ENCODE data around the gene TBC1D21.

The TBC1D21 gene

DNA sequence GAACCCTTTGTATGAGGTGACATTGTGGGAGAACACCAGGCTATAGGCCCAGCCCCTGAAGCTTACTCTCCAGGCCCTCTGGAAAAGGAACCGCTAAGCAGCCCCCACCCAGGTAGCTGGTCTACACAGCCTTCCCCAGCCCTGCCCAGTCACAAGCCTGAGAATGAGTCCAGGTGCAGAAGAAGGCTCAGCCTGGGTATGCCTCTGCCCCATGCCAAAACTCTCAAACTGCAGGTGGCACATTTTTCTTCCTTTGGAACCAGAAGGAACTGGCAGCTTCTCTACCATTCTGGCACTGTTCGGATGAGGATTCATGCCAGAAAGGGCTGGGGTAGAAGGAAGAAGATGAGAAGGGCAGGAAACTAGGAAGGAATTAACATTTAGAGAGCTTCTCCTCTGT, 23.7 kb upstream of the TBC1D21 start:
- TF ChIP-seq GATA3 (IDR thresholded peaks at IDR 0.05; ENCODE audit: low read depth, low read length) (no peak), GATA2 (IDR thresholded peaks at IDR 0.05; ENCODE audit: low read depth, low read length) (no peak)

DNA sequence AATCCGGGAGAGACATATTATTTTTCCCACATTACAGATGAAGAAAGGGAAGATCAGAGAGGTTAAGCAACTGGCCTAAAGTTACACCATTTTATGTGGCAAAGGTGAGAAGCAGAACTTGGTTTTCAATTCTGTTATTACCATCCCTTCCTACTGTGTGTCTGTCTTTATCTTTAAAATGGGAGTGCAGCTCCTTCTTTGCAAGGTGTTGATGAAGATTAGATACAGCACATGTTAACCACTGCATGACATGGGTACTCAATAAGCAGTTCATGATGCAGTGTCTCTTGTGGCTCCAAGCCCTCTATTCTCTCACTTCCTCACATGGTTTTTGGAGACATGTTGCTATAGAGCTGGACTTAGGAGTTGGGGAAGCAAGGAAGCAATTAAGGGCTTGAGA, 23.1 kb upstream of the TBC1D21 start:
- TF ChIP-seq GATA3 (IDR thresholded peaks at IDR 0.05; ENCODE audit: low read depth, low read length): no peak
- no peak for TF ChIP-seq GATA2 (IDR thresholded peaks at IDR 0.05; ENCODE audit: low read depth, low read length)

DNA sequence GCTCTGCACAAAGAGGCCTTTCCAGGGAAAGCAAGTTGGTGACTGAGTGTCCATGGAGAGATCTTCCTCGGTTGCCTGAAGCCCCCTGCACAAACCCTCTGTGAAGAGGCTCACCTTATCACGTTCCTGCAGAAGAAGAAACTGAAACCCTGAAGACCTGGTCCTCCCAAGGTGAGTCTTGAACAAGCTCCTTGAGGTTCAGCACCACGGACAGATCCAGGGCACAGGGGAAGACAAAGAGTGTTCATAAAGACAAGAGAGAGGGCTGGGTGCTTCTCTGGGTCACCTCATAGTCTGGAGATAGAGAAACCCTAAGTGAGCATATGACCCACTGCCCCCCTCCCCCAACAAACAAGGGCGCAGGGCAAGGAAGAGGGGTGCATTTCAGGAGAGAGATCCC, 21.7 kb upstream of the TBC1D21 start:
- TF ChIP-seq GATA2 (IDR thresholded peaks at IDR 0.05; ENCODE audit: low read depth, low read length): no peak
- TF ChIP-seq GATA3 (IDR thresholded peaks at IDR 0.05; ENCODE audit: low read depth, low read length): no peak

DNA sequence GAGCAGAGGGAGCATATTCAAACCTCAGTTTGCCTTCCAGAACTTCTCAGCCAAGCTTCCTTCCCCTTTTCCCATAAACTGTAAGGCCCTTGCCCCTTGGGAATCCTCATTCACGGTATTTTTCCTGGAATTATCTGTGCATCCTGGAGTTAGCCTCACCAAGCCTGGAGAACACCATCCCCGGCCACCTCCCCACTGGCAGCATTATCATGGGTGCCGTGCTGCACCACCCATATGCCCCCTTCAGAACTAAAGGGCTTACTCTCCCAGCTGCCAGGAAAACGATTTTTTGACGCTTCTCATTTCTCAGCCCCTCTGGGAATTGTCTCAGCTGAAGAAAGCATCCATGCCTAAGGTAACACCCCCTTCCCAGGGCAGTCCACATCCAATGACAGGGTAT, 20.9 kb upstream of the TBC1D21 start:
- TF ChIP-seq GATA2 (IDR thresholded peaks at IDR 0.05; ENCODE audit: low read depth, low read length) (no peak), GATA3 (IDR thresholded peaks at IDR 0.05; ENCODE audit: low read depth, low read length) (no peak)

DNA sequence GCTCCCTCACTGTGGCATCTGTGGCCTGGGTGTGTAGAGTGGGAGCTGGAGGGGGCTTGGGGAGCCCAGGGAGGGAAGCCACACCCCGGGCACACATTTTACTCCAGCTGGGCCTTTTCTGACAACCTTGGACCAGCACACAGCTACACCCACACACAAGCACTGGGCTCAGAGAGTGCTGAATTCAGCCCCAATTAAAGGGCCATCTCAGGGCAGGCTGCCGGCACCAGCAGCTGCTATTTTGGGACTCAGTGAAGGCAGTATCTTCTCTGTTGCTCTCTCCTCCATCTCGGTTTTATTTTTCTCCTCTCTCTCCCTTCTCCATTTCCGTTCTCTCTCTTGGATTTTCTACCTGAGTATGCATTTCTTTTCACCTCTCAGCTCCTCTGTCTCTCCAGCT, 19.1 kb upstream of the TBC1D21 start:
- no peak for TF ChIP-seq GATA3 (IDR thresholded peaks at IDR 0.05; ENCODE audit: low read depth, low read length)
- TF ChIP-seq GATA2 (IDR thresholded peaks at IDR 0.05; ENCODE audit: low read depth, low read length): no peak

DNA sequence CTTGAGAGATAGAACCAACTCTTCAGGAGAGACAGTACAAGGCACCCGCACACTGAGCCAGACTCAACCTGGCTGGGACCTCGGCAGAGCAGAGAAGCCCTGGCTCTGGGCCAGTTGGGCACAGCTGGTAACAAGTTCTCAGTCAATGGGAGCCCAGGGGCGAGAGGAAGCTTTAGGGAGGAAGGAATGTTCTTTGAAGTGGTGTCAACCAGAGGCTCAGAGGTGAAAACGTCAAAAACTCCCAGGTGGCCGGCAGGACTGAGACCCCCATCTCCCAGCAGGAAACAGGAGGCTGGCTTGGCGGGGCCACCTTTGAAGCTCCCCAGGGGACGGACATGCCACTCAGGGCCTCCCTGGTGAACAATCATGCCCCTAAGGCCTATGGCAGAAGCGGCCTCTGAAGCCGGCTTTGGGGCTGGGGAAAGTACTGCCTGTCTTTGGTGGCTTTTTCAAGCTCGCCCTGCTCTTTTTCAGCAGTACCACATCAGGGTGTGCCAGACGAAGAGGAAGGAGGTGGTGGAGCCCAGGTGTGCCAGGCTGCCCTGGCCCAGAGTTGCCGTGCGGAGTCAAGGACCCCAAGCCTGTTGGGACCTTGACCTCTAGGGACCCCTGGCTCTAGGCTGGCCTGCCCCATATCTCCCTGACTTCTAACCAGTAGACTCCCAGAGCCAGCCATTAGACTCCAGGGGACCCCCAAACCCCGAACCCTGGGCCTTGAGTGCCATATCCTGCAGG, 16.7 kb upstream of the TBC1D21 start:
- no peak for TF ChIP-seq GATA2 (IDR thresholded peaks at IDR 0.05; ENCODE audit: low read depth, low read length)
- no peak for TF ChIP-seq GATA3 (IDR thresholded peaks at IDR 0.05; ENCODE audit: low read depth, low read length)

DNA sequence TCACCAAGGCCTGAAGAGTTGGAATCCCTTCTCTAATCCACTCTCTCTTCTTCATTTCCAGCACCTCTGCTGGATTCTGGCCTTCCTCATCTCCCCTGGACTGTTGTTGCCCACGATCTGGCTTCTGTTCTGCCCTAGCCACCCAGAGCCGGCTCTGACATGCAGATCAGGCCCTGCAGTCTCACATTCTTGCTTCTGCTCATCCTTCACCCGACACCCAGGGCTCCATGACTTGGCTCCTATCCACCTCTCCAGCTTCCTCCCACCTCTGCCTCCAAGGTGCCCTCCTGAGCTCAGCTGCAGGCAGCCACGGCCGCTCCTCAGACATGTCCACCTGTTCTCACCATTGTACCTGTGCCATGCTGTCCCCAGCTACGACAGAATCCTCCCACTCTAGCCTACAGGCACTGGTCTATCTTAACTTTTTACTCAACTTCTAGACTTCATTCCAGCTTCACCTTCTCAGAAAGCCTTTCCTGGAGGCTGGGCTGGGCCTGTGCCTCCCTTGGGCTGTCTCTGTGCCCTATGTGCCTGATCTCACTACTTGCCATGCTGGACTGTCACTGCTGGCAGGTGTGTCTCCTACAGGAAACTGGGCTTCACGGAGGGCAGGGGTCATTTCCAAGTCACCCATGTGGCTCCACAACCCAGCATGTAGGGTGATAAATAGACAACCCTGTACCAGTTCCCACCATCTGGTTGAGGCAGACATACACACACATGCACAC, 16.0 kb upstream of the TBC1D21 start:
- TF ChIP-seq GATA3 (IDR thresholded peaks at IDR 0.05; ENCODE audit: low read depth, low read length) (no peak), GATA2 (IDR thresholded peaks at IDR 0.05; ENCODE audit: low read depth, low read length) (no peak)

DNA sequence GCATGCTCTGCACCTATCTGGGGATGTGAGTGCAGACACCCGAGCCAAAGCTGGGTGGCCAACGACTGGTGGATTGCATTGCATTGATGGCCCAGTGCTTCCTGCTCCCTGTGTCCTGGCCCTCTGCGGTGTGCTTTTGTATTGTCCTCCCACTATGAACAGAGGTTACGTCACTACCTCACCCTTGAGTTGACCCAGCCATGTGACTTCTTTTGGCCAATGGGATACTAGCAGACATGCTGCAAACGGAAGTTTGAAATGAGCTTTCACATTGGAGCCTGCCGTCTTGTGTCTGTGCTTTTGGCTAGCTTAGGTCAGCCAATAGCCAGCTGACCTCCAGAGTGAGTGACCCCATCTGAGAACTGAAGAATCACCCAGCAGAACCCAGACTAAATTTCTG, 15.3 kb upstream of the TBC1D21 start:
- TF ChIP-seq GATA3 (IDR thresholded peaks at IDR 0.05; ENCODE audit: low read depth, low read length): no peak
- no peak for TF ChIP-seq GATA2 (IDR thresholded peaks at IDR 0.05; ENCODE audit: low read depth, low read length)

DNA sequence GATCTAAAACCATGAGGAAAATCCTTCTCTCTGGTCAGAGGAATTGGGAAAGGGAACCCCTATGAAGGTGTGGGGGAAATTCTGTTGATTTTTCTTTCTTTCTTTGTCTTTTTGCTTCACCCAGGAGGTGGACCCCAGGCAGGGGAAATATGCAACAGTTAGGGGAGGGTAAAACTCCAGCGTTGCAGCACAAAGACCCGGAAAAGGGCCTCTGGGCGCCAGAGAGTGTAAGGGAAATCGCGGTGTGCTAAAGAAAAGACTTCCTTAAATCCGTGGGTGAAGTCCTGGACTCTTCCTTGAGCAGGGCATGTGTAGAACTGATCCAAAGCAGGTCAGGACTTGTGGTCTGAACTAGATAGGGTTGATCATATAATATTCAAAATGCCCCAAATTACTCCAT, 11.1 kb upstream of the TBC1D21 start:
- TF ChIP-seq GATA2 (IDR thresholded peaks at IDR 0.05; ENCODE audit: low read depth, low read length): no peak
- TF ChIP-seq GATA3 (IDR thresholded peaks at IDR 0.05; ENCODE audit: low read depth, low read length): no peak

DNA sequence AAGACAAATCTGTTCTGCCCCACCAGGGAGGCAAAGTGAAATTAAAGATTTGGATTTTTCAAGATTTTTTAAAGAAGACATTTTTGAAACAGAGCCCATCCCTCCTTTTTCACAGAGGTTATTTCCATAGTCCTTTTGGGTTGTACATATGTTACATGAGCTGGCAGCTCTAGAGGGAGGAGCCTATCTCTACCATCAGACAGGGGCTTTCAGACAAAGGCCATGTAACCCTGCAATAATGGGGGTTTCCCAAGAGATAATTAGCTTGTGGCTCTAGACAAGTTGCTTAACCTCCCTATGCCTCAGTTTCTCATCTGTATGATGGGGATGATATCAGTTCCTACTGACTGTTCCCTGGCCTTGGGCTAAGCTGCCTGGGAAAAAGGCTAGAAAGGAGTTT, 8.0 kb upstream of the TBC1D21 start:
- TF ChIP-seq GATA2 (IDR thresholded peaks at IDR 0.05; ENCODE audit: low read depth, low read length) (no peak), GATA3 (IDR thresholded peaks at IDR 0.05; ENCODE audit: low read depth, low read length) (no peak)

DNA sequence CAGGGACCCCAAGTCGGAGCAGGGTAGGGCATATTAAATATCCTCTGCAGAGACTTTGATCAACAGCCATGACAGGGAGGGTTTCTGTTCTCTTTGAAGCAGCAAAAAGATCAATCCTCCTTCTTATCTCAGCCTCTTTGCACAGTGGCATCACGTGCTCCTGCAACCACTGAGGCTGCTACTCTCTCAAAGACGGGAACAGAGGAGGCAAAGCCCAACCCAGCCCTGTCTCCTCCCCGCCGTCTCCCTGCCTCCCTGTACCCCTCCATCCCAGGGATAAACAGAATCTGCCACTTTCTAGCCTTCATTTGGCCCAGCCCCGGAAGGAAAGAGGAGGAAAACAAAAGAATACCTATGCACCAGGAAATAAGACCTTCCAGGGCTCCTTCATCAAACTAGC, 7.5 kb upstream of the TBC1D21 start:
- TF ChIP-seq GATA3 (IDR thresholded peaks at IDR 0.05; ENCODE audit: low read depth, low read length) (no peak), GATA2 (IDR thresholded peaks at IDR 0.05; ENCODE audit: low read depth, low read length) (no peak)

DNA sequence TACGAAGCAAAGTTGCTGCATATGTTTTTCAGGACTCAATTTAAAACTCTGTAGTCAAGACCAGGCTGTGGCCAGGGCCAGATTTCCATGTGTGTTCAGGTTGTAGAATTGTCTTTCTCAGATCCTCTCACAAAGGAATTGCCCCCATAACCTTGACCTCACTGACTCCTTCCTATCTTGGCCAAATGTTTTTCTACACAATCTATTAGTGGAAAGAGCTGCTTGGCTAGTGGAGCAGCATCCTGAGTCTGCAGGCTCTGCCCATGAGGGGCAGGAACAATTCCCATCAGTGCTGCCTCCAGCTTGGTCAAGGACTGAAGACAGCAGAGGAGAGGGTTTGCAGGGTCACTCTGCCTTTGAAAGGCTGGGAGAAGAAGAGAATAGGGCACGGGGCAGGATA, 6.9 kb upstream of the TBC1D21 start:
- TF ChIP-seq GATA2 (IDR thresholded peaks at IDR 0.05; ENCODE audit: low read depth, low read length) (no peak), GATA3 (IDR thresholded peaks at IDR 0.05; ENCODE audit: low read depth, low read length) (no peak)

DNA sequence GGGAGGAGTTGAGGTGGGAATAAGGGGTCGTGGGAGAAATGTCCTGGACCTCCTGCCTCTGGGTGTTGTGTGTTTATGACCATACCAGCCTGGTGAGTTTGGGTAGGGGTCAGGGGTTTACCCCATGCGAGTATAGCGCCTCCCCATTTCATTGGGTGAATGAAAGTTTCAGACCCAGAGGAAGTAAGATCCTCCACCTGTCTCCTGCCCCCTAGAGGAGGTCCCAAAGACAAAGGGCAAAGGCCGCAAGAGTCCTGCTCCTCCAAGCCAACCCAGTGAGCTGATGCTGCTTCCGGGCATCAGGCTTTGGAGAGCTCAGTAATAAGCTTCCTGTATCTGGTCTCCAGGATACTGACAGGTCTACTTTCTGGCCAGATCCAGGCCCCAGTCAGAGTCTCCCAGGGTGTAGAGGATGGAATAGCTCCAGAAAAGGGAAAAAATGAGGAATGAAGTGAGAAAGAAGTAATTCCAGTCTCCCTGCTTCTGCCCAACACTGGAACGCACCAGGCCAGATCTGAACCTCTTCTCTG, 6.4 kb upstream of the TBC1D21 start:
- TF ChIP-seq GATA3 (IDR thresholded peaks at IDR 0.05; ENCODE audit: low read depth, low read length) (no peak), GATA2 (IDR thresholded peaks at IDR 0.05; ENCODE audit: low read depth, low read length) (no peak)

DNA sequence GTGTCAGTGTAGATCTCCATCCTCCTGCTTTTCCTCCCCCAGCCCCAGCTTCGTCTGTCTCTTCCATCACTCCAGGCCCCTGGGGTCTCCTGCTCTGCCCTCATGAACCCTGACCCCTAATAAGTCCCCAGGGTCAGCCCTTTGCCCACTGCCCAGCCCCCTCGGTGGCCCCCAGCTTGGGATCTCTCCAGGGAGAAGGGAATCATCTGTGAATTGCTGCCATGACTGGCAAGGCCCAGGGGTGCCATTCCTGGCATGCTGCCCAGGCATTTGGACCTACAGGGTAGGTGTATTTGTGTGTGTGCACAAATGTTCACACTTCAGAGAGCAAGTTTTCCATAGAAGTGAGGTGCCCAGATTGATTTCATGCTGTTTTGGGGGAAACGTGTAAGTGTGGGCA, 5.9 kb upstream of the TBC1D21 start:
- no peak for TF ChIP-seq GATA2 (IDR thresholded peaks at IDR 0.05; ENCODE audit: low read depth, low read length)
- TF ChIP-seq GATA3 (IDR thresholded peaks at IDR 0.05; ENCODE audit: low read depth, low read length): no peak

DNA sequence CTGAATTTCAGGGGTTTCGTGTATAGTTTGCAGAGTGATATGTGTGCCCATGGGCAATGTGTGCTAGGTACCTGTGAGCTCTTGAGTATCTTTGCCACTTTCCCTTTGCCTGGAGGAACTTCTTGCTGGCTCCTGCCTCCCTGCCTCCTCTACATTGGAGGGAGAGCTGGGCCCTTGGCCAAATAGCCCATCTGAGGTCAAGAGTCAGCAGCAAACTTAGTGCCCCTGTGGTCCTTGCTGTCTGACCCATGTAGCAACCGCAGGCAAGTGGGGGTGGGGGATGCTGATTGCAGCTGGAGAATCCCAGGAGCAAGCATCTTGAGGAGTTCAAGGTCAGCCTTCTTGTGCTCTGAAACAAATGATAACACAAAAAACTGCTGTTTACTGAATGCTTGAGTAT, 5.4 kb upstream of the TBC1D21 start:
- TF ChIP-seq GATA3 (IDR thresholded peaks at IDR 0.05; ENCODE audit: low read depth, low read length) (no peak), GATA2 (IDR thresholded peaks at IDR 0.05; ENCODE audit: low read depth, low read length) (no peak)

Data from SH-SY5Y (cell line).